Stimulated activated naive B cell treated with anti-CD40 and anti-IgM and Interleukin-4, amounts not matched to agents 10 μg/mL and 1 μg/mL and 100 μg/mL, for 72 hours (primary cell): ENCODE data around the gene SCLY.
"Not testable (repeated sequence)": the region's sequence is repeated elsewhere in the genome, so short reads cannot be mapped to it uniquely, and the experiment has no call there.

ENCODE experiments used
- ATAC-seq, 2 donors: fragments of 150-1000 bp; cut with Tn5 transposase; replicated peaks; 2 replicates each; pipeline ENCODE4 v1.10.0; 2021; ENCODE audit warnings: moderate library complexity in 1 of 2
- DNase-seq: peaks from one replicate; pipeline ENCODE4 v3.0.0; 2021
- H3K27ac Mint-ChIP-seq: one replicate; pipeline ENCODE4 v1.8.0; 2022; ENCODE audit warnings: mild to moderate bottlenecking, mixed read lengths
- H3K27me3 Mint-ChIP-seq, 2 donors: one replicate each; pipeline ENCODE4 v1.8.0; 2022; ENCODE audit warnings: mixed read lengths in 2 of 2
- H3K36me3 Mint-ChIP-seq, 2 donors: one replicate each; pipeline ENCODE4 v1.8.0; 2022; ENCODE audit warnings: mixed read lengths in 2 of 2, mild to moderate bottlenecking in 1 of 2
- H3K4me1 Mint-ChIP-seq, 2 donors: one replicate each; pipeline ENCODE4 v1.8.0; 2022; ENCODE audit warnings: mixed read lengths in 2 of 2, mild to moderate bottlenecking in 1 of 2
- H3K4me3 Mint-ChIP-seq, 2 donors: one replicate each; pipeline ENCODE4 v1.8.0; 2022; ENCODE audit warnings: mild to moderate bottlenecking in 2 of 2, mixed read lengths in 2 of 2, moderate library complexity in 1 of 2
- H3K9me3 Mint-ChIP-seq, 2 donors: one replicate each; pipeline ENCODE4 v1.8.0; 2022; ENCODE audit warnings: mixed read lengths in 2 of 2, mild to moderate bottlenecking in 1 of 2

SCLY gene

GRCh38 chr2:238029853-238030252 is 30.9 kb upstream of the SCLY start:
- H3K27ac Mint-ChIP-seq: no peak overlapping the region
- no peak for DNase-seq
- H3K27me3 Mint-ChIP-seq: no peaks in the 10 kb centered on the region
- H3K4me1 Mint-ChIP-seq: peaks cover 0 to 7% of the 10 kb centered on the region in 2 donors
- H3K4me3 Mint-ChIP-seq: no peak overlapping the region
- no peak for ATAC-seq
- H3K9me3 Mint-ChIP-seq: no peaks in the 10 kb centered on the region
- H3K36me3 Mint-ChIP-seq: peaks cover 66 to 75% of the 10 kb centered on the region in 2 donors

- no peak overlapping the region for H3K27ac Mint-ChIP-seq
- no peaks in the 10 kb centered on the region for H3K9me3 Mint-ChIP-seq
- DNase-seq (no peak), ATAC-seq (no peak)
- H3K4me3 Mint-ChIP-seq: no peak overlapping the region
- H3K36me3 Mint-ChIP-seq: peaks cover 64 to 75% of the 10 kb centered on the region in 2 donors
- peaks cover 0 to 7% of the 10 kb centered on the region in 2 donors for H3K4me1 Mint-ChIP-seq
- no peaks in the 10 kb centered on the region for H3K27me3 Mint-ChIP-seq
Observed at GRCh38 chr2:238030422-238031155, 30.2 kb upstream of the SCLY start.

- no peak overlapping the region for H3K4me3 Mint-ChIP-seq
- no peak overlapping the region for H3K27ac Mint-ChIP-seq
- no peaks in the 10 kb centered on the region for H3K9me3 Mint-ChIP-seq
- peaks cover 0 to 7% of the 10 kb centered on the region in 2 donors for H3K4me1 Mint-ChIP-seq
- no peak for DNase-seq
- no peaks in the 10 kb centered on the region for H3K27me3 Mint-ChIP-seq
- H3K36me3 Mint-ChIP-seq: peaks cover 60 to 74% of the 10 kb centered on the region in 2 donors
- no peak for ATAC-seq
Observed at GRCh38 chr2:238031751-238032150, 29.1 kb upstream of the SCLY start.

GRCh38 chr2:238032755-238033337 is 28.0 kb upstream of the SCLY start:
- peak; percentile 78 to 92 for ATAC-seq
- Mint-ChIP-seq H3K27me3 (no peaks in the 10 kb centered on the region), H3K36me3 (peaks cover 59 to 74% of the 10 kb centered on the region in 2 donors), H3K9me3 (no peaks in the 10 kb centered on the region), H3K4me1 (peaks cover 0 to 7% of the 10 kb centered on the region in 2 donors), H3K4me3 (no peak overlapping the region), H3K27ac (no peak overlapping the region)
- DNase-seq: no peak

- not testable (repeated sequence) for H3K4me3 Mint-ChIP-seq, DNase-seq, ATAC-seq, H3K27ac Mint-ChIP-seq, H3K9me3 Mint-ChIP-seq, H3K4me1 Mint-ChIP-seq, H3K27me3 Mint-ChIP-seq
- peaks cover 63 to 80% of the 10 kb centered on the region in 2 donors for H3K36me3 Mint-ChIP-seq
Observed at GRCh38 chr2:238033991-238034390, 26.8 kb upstream of the SCLY start.

- ATAC-seq (no peak), DNase-seq (no peak)
- no peaks in the 10 kb centered on the region for H3K9me3 Mint-ChIP-seq
- no peak overlapping the region for H3K27ac Mint-ChIP-seq
- H3K4me3 Mint-ChIP-seq: no peak overlapping the region
- peaks cover 58 to 76% of the 10 kb centered on the region in 2 donors for H3K36me3 Mint-ChIP-seq
- no peaks in the 10 kb centered on the region for H3K4me1 Mint-ChIP-seq
- H3K27me3 Mint-ChIP-seq: no peaks in the 10 kb centered on the region
Observed at GRCh38 chr2:238038203-238038602, 22.6 kb upstream of the SCLY start.

GRCh38 chr2:238039151-238039550 is 21.6 kb upstream of the SCLY start:
- Mint-ChIP-seq H3K36me3 (peaks cover 58 to 81% of the 10 kb centered on the region in 2 donors), H3K4me1 (no peaks in the 10 kb centered on the region), H3K27me3 (no peaks in the 10 kb centered on the region), H3K9me3 (no peaks in the 10 kb centered on the region), H3K4me3 (no peak overlapping the region), H3K27ac (no peak overlapping the region)
- ATAC-seq (no peak), DNase-seq (no peak)

- Mint-ChIP-seq H3K4me1 (no peaks in the 10 kb centered on the region), H3K36me3 (peaks cover 53 to 75% of the 10 kb centered on the region in 2 donors), H3K4me3 (no peak overlapping the region), H3K27ac (no peak overlapping the region), H3K27me3 (no peaks in the 10 kb centered on the region), H3K9me3 (no peaks in the 10 kb centered on the region)
- no peak for DNase-seq
- no peak for ATAC-seq
Observed at GRCh38 chr2:238039985-238040384, 20.8 kb upstream of the SCLY start.

GRCh38 chr2:238040918-238041317 is 19.9 kb upstream of the SCLY start:
- H3K27me3 Mint-ChIP-seq: no peaks in the 10 kb centered on the region
- peaks cover 0 to 2% of the 10 kb centered on the region in 2 donors for H3K9me3 Mint-ChIP-seq
- no peaks in the 10 kb centered on the region for H3K4me1 Mint-ChIP-seq
- DNase-seq (no peak), ATAC-seq (no peak)
- no peak overlapping the region for H3K4me3 Mint-ChIP-seq
- H3K27ac Mint-ChIP-seq: no peak overlapping the region
- peaks cover 50 to 75% of the 10 kb centered on the region in 2 donors for H3K36me3 Mint-ChIP-seq

- no peaks in the 10 kb centered on the region for H3K27me3 Mint-ChIP-seq
- no peak overlapping the region for H3K27ac Mint-ChIP-seq
- H3K36me3 Mint-ChIP-seq: peaks cover 61 to 79% of the 10 kb centered on the region in 2 donors
- H3K4me1 Mint-ChIP-seq: no peaks in the 10 kb centered on the region
- ATAC-seq (no peak), DNase-seq (no peak)
- H3K9me3 Mint-ChIP-seq: peaks cover 0 to 5% of the 10 kb centered on the region in 2 donors
- no peak overlapping the region for H3K4me3 Mint-ChIP-seq
Observed at GRCh38 chr2:238042090-238042489, 18.7 kb upstream of the SCLY start.

- H3K4me3 Mint-ChIP-seq: no peak overlapping the region
- H3K4me1 Mint-ChIP-seq: no peaks in the 10 kb centered on the region
- H3K27ac Mint-ChIP-seq: peak overlapping the region; percentile 42
- no peak for DNase-seq
- H3K27me3 Mint-ChIP-seq: no peaks in the 10 kb centered on the region
- ATAC-seq: no peak
- H3K9me3 Mint-ChIP-seq: peaks cover 4 to 11% of the 10 kb centered on the region in 2 donors
- H3K36me3 Mint-ChIP-seq: peaks cover 62 to 78% of the 10 kb centered on the region in 2 donors
Observed at GRCh38 chr2:238042849-238043584, 17.8 kb upstream of the SCLY start.

GRCh38 chr2:238043851-238044250 is 16.9 kb upstream of the SCLY start:
- peak overlapping the region; percentile 63 for H3K27ac Mint-ChIP-seq
- peaks cover 58 to 72% of the 10 kb centered on the region in 2 donors for H3K36me3 Mint-ChIP-seq

GRCh38 chr2:238045575-238045974 is 15.2 kb upstream of the SCLY start:
- Mint-ChIP-seq H3K27me3 (no peaks in the 10 kb centered on the region), H3K4me1 (no peaks in the 10 kb centered on the region), H3K36me3 (peaks cover 48 to 62% of the 10 kb centered on the region in 2 donors), H3K4me3 (no peak overlapping the region), H3K9me3 (peaks cover 11 to 15% of the 10 kb centered on the region in 2 donors), H3K27ac (no peak overlapping the region)
- ATAC-seq: no peak
- no peak for DNase-seq

More at GRCh38 chr2:238043851-238044250, 16.9 kb upstream of the SCLY start:
- ATAC-seq: no peak
- H3K4me3 Mint-ChIP-seq: no peak overlapping the region
- H3K4me1 Mint-ChIP-seq: no peaks in the 10 kb centered on the region
- H3K9me3 Mint-ChIP-seq: peaks cover 9 to 15% of the 10 kb centered on the region in 2 donors
- DNase-seq: no peak
- H3K27me3 Mint-ChIP-seq: no peaks in the 10 kb centered on the region

GRCh38 chr2:238046725-238047270 is 14.0 kb upstream of the SCLY start:
- ATAC-seq (no peak), DNase-seq (no peak)
- Mint-ChIP-seq H3K27ac (no peak overlapping the region), H3K27me3 (no peaks in the 10 kb centered on the region), H3K9me3 (peaks cover 13 to 15% of the 10 kb centered on the region in 2 donors), H3K4me1 (no peaks in the 10 kb centered on the region), H3K36me3 (peaks cover 41 to 62% of the 10 kb centered on the region in 2 donors), H3K4me3 (no peak overlapping the region)
